Adipocyte (in vitro differentiated cells): Measurements from ENCODE around the gene RFX1.

Experiments used
- DNase-seq: peaks from one replicate; pipeline ENCODE4 v3.0.0-alpha.2; 2015; ENCODE audit warnings: low read depth
- H3K27me3 ChIP-seq: replicated peaks from 2 replicates; pipeline ENCODE4 v1.7.0; 2013; ENCODE audit warnings: mild to moderate bottlenecking, low read length, moderate library complexity; ENCODE audit not compliant: control insufficient read depth, insufficient read depth
- H3K36me3 ChIP-seq: 2 replicates; pipeline ENCODE4 v1.7.0; 2013; ENCODE audit warnings: low read length, mild to moderate bottlenecking, moderate library complexity; ENCODE audit not compliant: control insufficient read depth, insufficient read depth, severe bottlenecking
- H3K4me1 ChIP-seq: 2 replicates; pipeline ENCODE4 v1.7.0; 2013; ENCODE audit warnings: mild to moderate bottlenecking, low read length, moderate library complexity; ENCODE audit not compliant: control insufficient read depth, insufficient read depth
- H3K4me3 ChIP-seq: 2 replicates; pipeline ENCODE4 v1.7.0; 2013; ENCODE audit warnings: mild to moderate bottlenecking, low read length, moderate library complexity
- H3K9ac ChIP-seq: 2 replicates; pipeline ENCODE4 v1.7.0; 2013; ENCODE audit warnings: mild to moderate bottlenecking, low read length, moderate library complexity
- H3K9me3 ChIP-seq: 2 replicates; pipeline ENCODE4 v1.7.0; 2013; ENCODE audit warnings: mild to moderate bottlenecking, low read length, moderate library complexity; ENCODE audit not compliant: control insufficient read depth

The RFX1 gene

GRCh38 chr19:14004619-14005348 lies 1.3 kb downstream of the RFX1 start:
- Histone ChIP-seq H3K4me1 (peaks cover 17% of the 10 kb centered on the region), H3K9me3 (no peaks in the 10 kb centered on the region), H3K4me3 (peak overlapping the region; percentile 27), H3K36me3 (no peaks in the 10 kb centered on the region), H3K9ac (peak overlapping the region; percentile 50), H3K27me3 (no peaks in the 10 kb centered on the region)
- DNase-seq, result peak; percentile 10

- H3K4me1 ChIP-seq, result peaks cover 17% of the 10 kb centered on the region
- no peak for DNase-seq
Observed at GRCh38 chr19:14003251-14004055, 2.7 kb downstream of the RFX1 start.

DNA sequence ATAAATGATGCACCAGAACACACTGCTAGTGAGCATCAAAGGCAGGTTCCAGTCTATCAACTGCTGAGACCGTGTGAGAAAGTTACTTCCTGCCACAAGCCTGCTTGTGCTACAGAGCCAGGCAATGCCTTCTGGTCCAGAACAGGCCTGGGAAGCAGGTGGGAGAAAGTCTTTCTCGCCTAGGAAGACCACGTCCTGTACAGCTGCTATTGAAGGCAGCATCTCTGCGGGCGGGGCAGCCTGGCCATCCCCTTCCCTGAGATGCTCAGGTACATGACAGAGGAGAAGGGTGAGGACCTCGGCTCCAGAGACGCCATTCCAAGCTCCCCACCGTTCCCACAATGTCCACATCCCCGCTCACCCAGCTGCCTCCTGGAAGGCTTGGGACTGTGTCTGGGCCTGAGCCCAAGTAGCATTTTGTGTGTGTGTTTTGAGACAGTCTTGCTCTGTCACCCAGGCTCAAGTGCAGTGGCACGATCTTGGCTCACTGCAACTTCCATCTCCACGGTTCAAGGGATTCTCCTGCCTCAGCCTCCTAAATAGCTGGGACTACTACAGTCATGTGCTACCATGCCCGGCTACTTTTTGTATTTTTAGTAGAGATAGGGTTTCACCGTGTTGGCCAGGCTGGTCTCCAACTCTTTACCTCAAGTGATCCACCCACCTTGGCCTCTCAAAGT lies 3.4 kb downstream of the RFX1 start:
- Histone ChIP-seq H3K9me3 (peaks cover 10% of the 10 kb centered on the region), H3K4me3 (no peak overlapping the region), H3K4me1 (peaks cover 17% of the 10 kb centered on the region), H3K27me3 (no peaks in the 10 kb centered on the region), H3K36me3 (no peaks in the 10 kb centered on the region), H3K9ac (no peak overlapping the region)
- no peak for DNase-seq

More at GRCh38 chr19:14003251-14004055, 2.7 kb downstream of the RFX1 start:
- H3K27me3 ChIP-seq, result no peaks in the 10 kb centered on the region
- H3K9ac ChIP-seq, result no peak overlapping the region
- no peak overlapping the region for H3K4me3 ChIP-seq
- no peaks in the 10 kb centered on the region for H3K36me3 ChIP-seq
- H3K9me3 ChIP-seq, result peaks cover 9% of the 10 kb centered on the region

GRCh38 chr19:14000691-14001375 lies 5.3 kb downstream of the RFX1 start:
- no peaks in the 10 kb centered on the region for H3K36me3 ChIP-seq
- no peak overlapping the region for H3K9ac ChIP-seq
- no peak overlapping the region for H3K4me3 ChIP-seq
- peaks cover 14% of the 10 kb centered on the region for H3K4me1 ChIP-seq
- no peak for DNase-seq
- H3K27me3 ChIP-seq, result no peaks in the 10 kb centered on the region
- peaks cover 10% of the 10 kb centered on the region for H3K9me3 ChIP-seq

- no peak overlapping the region for H3K4me3 ChIP-seq
- H3K36me3 ChIP-seq, result no peaks in the 10 kb centered on the region
- H3K9me3 ChIP-seq, result peaks cover 10% of the 10 kb centered on the region
- H3K4me1 ChIP-seq, result peaks cover 11% of the 10 kb centered on the region
- H3K27me3 ChIP-seq, result no peaks in the 10 kb centered on the region
- DNase-seq, result no peak
- H3K9ac ChIP-seq, result no peak overlapping the region
Observed at GRCh38 chr19:13999085-13999484, 7.0 kb downstream of the RFX1 start.

- H3K4me1 ChIP-seq, result peaks cover 10% of the 10 kb centered on the region
- no peak for DNase-seq
- no peak overlapping the region for H3K9ac ChIP-seq
- H3K36me3 ChIP-seq, result no peaks in the 10 kb centered on the region
- H3K4me3 ChIP-seq, result no peak overlapping the region
- H3K27me3 ChIP-seq, result no peaks in the 10 kb centered on the region
- H3K9me3 ChIP-seq, result peaks cover 10% of the 10 kb centered on the region
Observed at GRCh38 chr19:13998426-13998825, 7.7 kb downstream of the RFX1 start.

- H3K9me3 ChIP-seq, result peaks cover 10% of the 10 kb centered on the region
- DNase-seq, result no peak
- H3K36me3 ChIP-seq, result no peaks in the 10 kb centered on the region
- peaks cover 8% of the 10 kb centered on the region for H3K4me1 ChIP-seq
- no peaks in the 10 kb centered on the region for H3K27me3 ChIP-seq
- no peak overlapping the region for H3K9ac ChIP-seq
- no peak overlapping the region for H3K4me3 ChIP-seq
Observed at GRCh38 chr19:13997631-13997962, 8.5 kb downstream of the RFX1 start.

DNA sequence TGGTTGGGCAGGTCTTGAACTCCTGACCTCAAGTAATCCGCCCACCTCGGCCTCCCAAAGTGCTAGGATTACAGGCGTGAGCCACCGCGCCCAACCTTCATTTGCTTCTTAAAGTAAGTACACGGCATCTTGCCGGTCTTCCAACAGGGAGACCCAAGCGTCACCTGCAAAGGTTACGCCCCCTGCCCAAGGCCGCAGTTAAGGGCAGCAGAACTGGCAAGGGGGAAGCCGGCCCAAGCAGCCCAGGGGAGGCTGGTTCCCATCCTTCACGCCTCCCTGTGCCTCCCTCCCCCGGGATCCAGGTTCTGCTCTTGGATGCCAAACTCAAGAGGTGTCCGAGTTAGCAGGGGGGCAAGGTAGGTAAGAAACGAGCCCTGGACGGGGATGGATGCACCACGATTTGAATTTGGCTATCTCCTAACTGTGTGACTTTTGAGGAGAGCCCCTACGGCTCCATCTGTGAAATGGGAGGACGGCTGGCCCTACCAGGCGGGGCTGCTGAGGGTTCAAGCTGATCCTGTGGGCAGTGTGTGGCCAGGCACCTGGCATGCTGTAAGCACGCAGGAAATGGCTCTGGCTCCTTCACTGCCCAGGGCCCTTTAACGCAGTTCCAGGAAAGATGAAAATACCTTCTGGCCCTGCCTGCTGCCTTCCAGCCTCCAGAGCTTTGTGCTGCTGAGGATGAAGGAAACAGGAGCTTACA lies 9.0 kb downstream of the RFX1 start:
- no peak overlapping the region for H3K4me3 ChIP-seq
- H3K4me1 ChIP-seq, result peaks cover 8% of the 10 kb centered on the region
- H3K9me3 ChIP-seq, result peaks cover 10% of the 10 kb centered on the region
- no peak overlapping the region for H3K9ac ChIP-seq
- DNase-seq, result no peak
- H3K36me3 ChIP-seq, result no peaks in the 10 kb centered on the region
- no peaks in the 10 kb centered on the region for H3K27me3 ChIP-seq

- no peaks in the 10 kb centered on the region for H3K36me3 ChIP-seq
- no peak for DNase-seq
- H3K4me1 ChIP-seq, result peaks cover 8% of the 10 kb centered on the region
Observed at GRCh38 chr19:13995878-13996765, 10.0 kb downstream of the RFX1 start.

More at GRCh38 chr19:13995878-13996765, 10.0 kb downstream of the RFX1 start:
- Histone ChIP-seq H3K9ac (no peak overlapping the region), H3K4me3 (no peak overlapping the region), H3K27me3 (no peaks in the 10 kb centered on the region), H3K9me3 (peaks cover 10% of the 10 kb centered on the region)
